Vagina (tissue), 2 donors: Measurements from ENCODE around the gene ZNF440.

Source experiments
- CTCF ChIP-seq, 3 experiments: fragments of 450-650 bp in 2 of 3; fragments of 200-600 bp in 1 of 3; sonication (generic) in 1 of 3; IDR thresholded peaks; one replicate each; pipeline ENCODE4 v1.5.1; 2017 to 2019; ENCODE audit warnings: antibody characterized with exemption in 3 of 3, mild to moderate bottlenecking in 2 of 3, moderate library complexity in 2 of 3
- POLR2AphosphoS5 ChIP-seq, 2 donors: sonication (generic); formaldehyde crosslinking; IDR thresholded peaks; one replicate each; pipeline ENCODE4 v1.9.0; 2017; ENCODE audit warnings: antibody characterized with exemption in 2 of 2, mild to moderate bottlenecking in 2 of 2, low read depth in 1 of 2; ENCODE audit not compliant: insufficient read depth in 1 of 2

- TF ChIP-seq CTCF (IDR thresholded peaks at IDR 0.05) (no peak), POLR2AphosphoS5 (IDR thresholded peaks at IDR 0.05; ENCODE audit: insufficient read depth in 1 of 2, low read depth in 1 of 2) (peak; percentile 62 to 73)
Measured at GRCh38 chr19:11848594-11849469, 34.8 kb downstream of the ZNF440 start, which contains the start of gene ZNF439.
